Thoracic aorta (tissue), 2 donors: ENCODE results near the gene SPSB3. TPM values are rescaled to one million over a fixed set of nuclear protein-coding genes. Genes with fewer than 3 reads are reported as not detected.

ENCODE experiments used
- ATAC-seq: fragments of 150-250 bp; one replicate; pipeline ENCODE4 v1.8.0; 2017; ENCODE audit warnings: low read depth; ENCODE audit not compliant: insufficient number of reproducible peaks, low FRiP score
- DNase-seq: peaks from one replicate; pipeline ENCODE4 v3.0.0-alpha.2; 2020; ENCODE audit warnings: low spot score
- H3K27ac ChIP-seq, 2 donors: fragments of 200-600 bp; sonication (generic); 1 replicate in 1 of 2; 2 replicates in 1 of 2; pipeline ENCODE4 v1.5.1; 2016; ENCODE audit warnings: mild to moderate bottlenecking in 2 of 2, moderate library complexity in 2 of 2
- H3K27me3 ChIP-seq: fragments of 200-600 bp; sonication (generic); replicated peaks from 2 replicates; pipeline ENCODE4 v1.6.0; 2016; ENCODE audit warnings: mild to moderate bottlenecking; ENCODE audit not compliant: insufficient read depth
- H3K36me3 ChIP-seq: fragments of 200-600 bp; sonication (generic); one replicate; pipeline ENCODE4 v1.5.1; 2016
- H3K4me1 ChIP-seq, 2 donors: fragments of 200-600 bp; sonication (generic); 1 replicate in 1 of 2; 2 replicates in 1 of 2; pipeline versions ENCODE4 v1.5.1 to v1.6.0; 2016; ENCODE audit warnings: low read depth in 2 of 2, mild to moderate bottlenecking in 1 of 2; ENCODE audit not compliant: control insufficient read depth in 1 of 2
- H3K4me3 ChIP-seq: fragments of 200-600 bp; sonication (generic); 2 replicates; pipeline ENCODE4 v1.5.1; 2016; ENCODE audit warnings: mild to moderate bottlenecking
- H3K9me3 ChIP-seq: fragments of 200-600 bp; sonication (generic); 2 replicates; pipeline ENCODE4 v1.5.1; 2016
- CTCF ChIP-seq: fragments of 200-600 bp; sonication (generic); IDR thresholded peaks from one replicate; pipeline ENCODE4 v1.5.1; 2019; ENCODE audit warnings: antibody characterized with exemption
- total RNA-seq, 2 donors: library from RNA; depleted of rRNA; stranded (reverse); fragments of >200 nt; gene quantifications; one replicate each; pipeline versions ENCODE4 v1.1.0 to v1.2.3, GENCODE V29; 2016

The SPSB3 gene
- total RNA-seq, 2 donors from 2014 or later = 60.9 to 79.3 TPM

DNA sequence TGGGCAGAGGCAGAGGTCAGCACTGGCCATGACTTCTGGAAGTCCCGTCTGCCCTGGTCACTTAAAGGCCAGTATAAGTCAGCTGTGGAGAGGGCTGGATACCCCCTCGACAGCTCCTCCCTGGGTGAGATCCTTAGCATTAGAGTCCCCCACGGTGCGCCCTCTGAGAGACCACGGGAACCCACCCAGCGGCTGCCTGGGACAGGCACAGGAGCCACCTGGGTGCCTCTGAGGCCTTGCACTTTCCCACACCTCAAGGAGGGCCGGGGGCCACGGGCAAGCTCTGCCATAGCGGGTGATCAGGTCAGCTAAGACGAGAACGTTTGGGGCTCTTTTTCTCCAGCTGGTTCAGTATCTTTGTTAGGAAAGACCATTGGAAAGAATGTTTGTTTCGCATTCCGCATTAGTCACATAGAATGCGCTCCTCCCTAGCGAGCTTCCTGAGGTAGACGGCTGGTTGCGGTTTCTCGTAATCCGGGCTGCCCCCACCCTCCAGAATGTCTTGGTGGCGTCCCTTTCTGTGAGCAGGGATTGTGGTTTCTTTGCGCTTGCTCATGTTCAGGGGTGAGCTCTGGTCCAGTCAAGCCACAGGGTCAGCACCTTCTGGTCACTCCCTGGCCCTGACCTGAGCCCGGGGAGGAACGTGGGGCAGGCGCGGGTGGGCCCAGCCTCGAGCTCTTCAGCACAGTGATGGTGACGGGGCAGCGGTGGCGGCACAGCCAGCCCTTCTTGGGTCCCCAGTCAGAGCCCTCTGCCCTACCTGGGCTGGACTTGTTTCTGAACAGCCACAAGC, 36.3 kb downstream of the SPSB3 start:
- H3K36me3 ChIP-seq = peaks cover 39% of the 10 kb centered on the region
- DNase-seq = no peak
- ATAC-seq = no peak
- H3K27me3 ChIP-seq = no peaks in the 10 kb centered on the region
- no peak overlapping the region for H3K4me3 ChIP-seq
- no peaks in the 10 kb centered on the region for H3K9me3 ChIP-seq
- no peak overlapping the region for H3K27ac ChIP-seq
- no peaks in the 10 kb centered on the region for H3K4me1 ChIP-seq
- no peak for TF ChIP-seq CTCF

DNA sequence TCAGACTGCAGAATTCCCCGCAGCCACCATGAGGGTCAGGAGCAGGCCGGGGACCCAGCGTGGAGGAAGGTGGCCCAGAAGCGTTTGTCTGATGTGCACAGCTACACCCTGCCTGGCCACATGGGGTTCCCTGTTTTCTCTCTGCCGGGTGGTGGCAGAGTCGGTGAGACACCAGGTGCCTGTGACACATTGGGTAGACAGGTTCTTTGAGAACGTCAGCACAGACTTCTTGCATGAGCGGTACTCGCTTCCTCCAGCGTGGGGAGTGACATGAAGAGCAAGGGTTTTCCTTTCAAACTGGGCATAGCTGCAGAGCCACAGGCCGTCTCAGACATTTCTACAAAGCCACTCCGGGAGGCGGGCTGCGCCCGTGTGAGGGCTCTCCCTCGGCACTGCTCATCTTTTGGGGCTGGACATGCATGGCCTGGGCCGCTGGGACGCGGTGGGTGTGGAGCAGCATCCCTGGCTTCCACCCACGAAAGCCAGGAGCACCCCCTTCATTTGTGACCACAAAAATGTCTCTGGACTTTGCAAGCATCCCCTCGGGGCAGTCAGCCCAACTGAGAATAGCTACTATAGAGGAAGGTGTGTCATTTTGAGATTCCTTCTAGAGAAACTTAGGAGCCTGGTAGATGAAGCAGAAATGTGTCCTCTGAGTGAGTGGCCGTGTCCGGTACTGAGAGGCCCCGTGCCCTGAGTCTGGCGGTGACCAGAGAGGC, 37.0 kb downstream of the SPSB3 start:
- TF ChIP-seq CTCF = no peak
- Histone ChIP-seq H3K27ac (no peak overlapping the region), H3K4me1 (no peaks in the 10 kb centered on the region), H3K36me3 (peaks cover 44% of the 10 kb centered on the region), H3K9me3 (no peaks in the 10 kb centered on the region), H3K4me3 (no peak overlapping the region), H3K27me3 (no peaks in the 10 kb centered on the region)
- DNase-seq (no peak), ATAC-seq (no peak)

GRCh38 chr16:1744338-1744840, 38.0 kb downstream of the SPSB3 start:
- Histone ChIP-seq H3K4me3 (no peak overlapping the region), H3K4me1 (no peaks in the 10 kb centered on the region), H3K27ac (no peak overlapping the region), H3K9me3 (no peaks in the 10 kb centered on the region), H3K36me3 (peaks cover 40% of the 10 kb centered on the region), H3K27me3 (no peaks in the 10 kb centered on the region)
- no peak for TF ChIP-seq CTCF
- DNase-seq (no peak), ATAC-seq (no peak)

DNA sequence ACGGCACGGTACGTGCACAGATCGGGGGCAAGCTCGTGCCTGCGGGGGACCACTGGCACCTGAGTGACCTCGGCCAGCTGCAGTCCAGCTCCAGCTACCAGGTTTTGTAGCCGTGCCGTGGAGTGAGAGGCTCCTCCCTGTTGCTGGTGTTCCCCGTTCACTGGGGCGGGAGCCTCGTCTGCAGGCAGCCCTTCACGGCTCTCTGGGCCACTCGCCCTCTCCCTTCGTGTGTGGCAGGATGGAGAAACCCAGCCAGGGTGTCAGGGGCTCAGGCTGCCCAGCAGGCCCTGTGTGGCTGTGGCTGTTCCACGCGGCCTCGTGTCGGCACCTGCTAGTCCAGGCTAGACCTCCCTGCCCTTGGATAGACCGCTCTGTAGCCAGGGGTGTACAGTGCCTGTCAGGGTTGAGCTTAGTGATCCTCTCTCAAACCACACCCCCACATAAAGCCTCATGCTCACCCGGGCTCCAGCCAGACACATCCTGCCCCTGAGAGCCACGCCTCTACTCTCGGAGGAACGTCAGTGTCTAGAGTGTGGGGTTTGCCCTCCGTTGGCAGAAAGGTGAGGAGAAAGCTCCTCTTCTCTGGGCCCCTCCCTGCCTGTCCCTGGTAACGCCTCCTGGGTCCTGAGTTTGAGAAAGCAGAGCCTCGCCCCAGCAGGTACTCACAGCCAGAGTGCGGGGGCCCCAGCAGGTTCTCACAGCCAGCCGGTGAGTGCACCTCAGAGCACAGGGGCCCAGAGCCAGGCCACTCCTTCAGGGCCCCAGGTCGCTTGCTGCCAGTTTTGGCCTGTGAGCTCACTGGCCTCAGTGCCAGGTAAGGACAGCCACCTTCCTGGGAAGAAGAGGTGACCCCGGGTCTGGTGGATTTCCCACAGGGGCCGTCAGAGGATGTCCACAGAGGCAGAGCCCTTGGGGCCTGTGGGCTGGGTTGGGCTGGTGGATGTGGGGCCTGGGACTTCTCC, 38.7 kb downstream of the SPSB3 start:
- H3K4me3 ChIP-seq = no peak overlapping the region
- H3K27ac ChIP-seq = no peak overlapping the region
- no peaks in the 10 kb centered on the region for H3K4me1 ChIP-seq
- H3K9me3 ChIP-seq = no peaks in the 10 kb centered on the region
- ATAC-seq (no peak), DNase-seq (no peak)
- TF ChIP-seq CTCF = no peak
- no peaks in the 10 kb centered on the region for H3K27me3 ChIP-seq
- H3K36me3 ChIP-seq = peaks cover 32% of the 10 kb centered on the region
